Neural cell (in vitro differentiated cells): ENCODE results near the gene KIAA1549. TPM values are rescaled to one million over a fixed set of nuclear protein-coding genes. Genes with fewer than 3 reads are reported as not detected.

ENCODE experiments used
- H2AFZ ChIP-seq: fragments of 200-600, 300-800 bp; sonication (generic), shearing (Covaris generic); 2 replicates; pipeline ENCODE4 v1.6.0; 2014; ENCODE audit warnings: low read depth, mild to moderate bottlenecking, antibody characterized with exemption, low read length, moderate library complexity
- H3F3A ChIP-seq: fragments of 200-600 bp; shearing (Covaris generic); 2 replicates; pipeline ENCODE4 v1.6.1; 2016; ENCODE audit warnings: mild to moderate bottlenecking, moderate library complexity, mixed read lengths, antibody characterized with exemption, low read length; ENCODE audit not compliant: insufficient read depth, poor library complexity, severe bottlenecking
- H3K27ac ChIP-seq: fragments of 200-600, 300-800 bp; sonication (generic), shearing (Covaris generic); 2 replicates; pipeline ENCODE4 v1.5.1; 2014; ENCODE audit warnings: mild to moderate bottlenecking, low read length, moderate library complexity
- H3K27me3 ChIP-seq: fragments of 300-800, 200-600 bp; sonication (generic), shearing (Covaris generic); 2 replicates; pipeline ENCODE4 v1.6.0; 2014; ENCODE audit warnings: mild to moderate bottlenecking, low read depth, low read length, moderate library complexity; ENCODE audit not compliant: insufficient read depth
- H3K36me3 ChIP-seq: fragments of 300-800, 200-600 bp; sonication (generic), shearing (Covaris generic); 2 replicates; pipeline ENCODE4 v1.5.1; 2014; ENCODE audit warnings: mild to moderate bottlenecking, antibody characterized with exemption, low read length, moderate library complexity; ENCODE audit not compliant: insufficient read depth
- H3K4me2 ChIP-seq: fragments of 300-800, 200-600 bp; sonication (generic), shearing (Covaris generic); 2 replicates; pipeline ENCODE4 v1.6.0; 2014; ENCODE audit warnings: mild to moderate bottlenecking, low read length
- H3K4me3 ChIP-seq: fragments of 300-800, 200-600 bp; sonication (generic), shearing (Covaris generic); 2 replicates; pipeline ENCODE4 v1.5.1; 2014; ENCODE audit warnings: mild to moderate bottlenecking, low read length, moderate library complexity
- H3K79me2 ChIP-seq: fragments of 200-600 bp; shearing (Covaris generic); replicated peaks from 2 replicates; pipeline ENCODE4 v1.6.0; 2014; ENCODE audit warnings: mild to moderate bottlenecking, low read length, moderate library complexity; ENCODE audit not compliant: insufficient read depth
- H3K9ac ChIP-seq: fragments of 300-800, 200-600 bp; sonication (generic), shearing (Covaris generic); 2 replicates; pipeline ENCODE4 v1.6.1; 2016; ENCODE audit warnings: mild to moderate bottlenecking, low read length, mixed read lengths
- H3K9me2 ChIP-seq: fragments of 200-600 bp; shearing (Covaris generic); 2 replicates; pipeline ENCODE4 v1.6.1; 2016; ENCODE audit warnings: mild to moderate bottlenecking, low read length, mixed read lengths; ENCODE audit not compliant: insufficient read depth
- H3K9me3 ChIP-seq: fragments of 200-600, 300-800 bp; sonication (generic), shearing (Covaris generic); 2 replicates; pipeline ENCODE4 v1.6.1; 2016; ENCODE audit warnings: mild to moderate bottlenecking, mixed run types, low read length, moderate library complexity, mixed read lengths
- H4K20me1 ChIP-seq: fragments of 200-600 bp; shearing (Covaris generic); 2 replicates; pipeline ENCODE4 v1.6.1; 2016; ENCODE audit warnings: mild to moderate bottlenecking, mixed run types; ENCODE audit not compliant: insufficient read depth
- CTCF ChIP-seq: fragments of 450-650 bp; IDR thresholded peaks from 2 replicates; pipeline ENCODE4 v1.5.1; 2014; ENCODE audit warnings: antibody characterized with exemption, mild to moderate bottlenecking, moderate library complexity; ENCODE audit not compliant: poor library complexity, severe bottlenecking
- EP300 ChIP-seq: fragments of 450-650 bp; conservative IDR thresholded peaks from 2 replicates; pipeline ENCODE4 v1.6.1; 2014; ENCODE audit warnings: antibody characterized with exemption, mild to moderate bottlenecking, moderate library complexity; ENCODE audit not compliant: poor library complexity, severe bottlenecking
- EZH2 ChIP-seq: fragments of 200-600, 300-800 bp; shearing (Covaris generic), sonication (generic); IDR thresholded peaks from 2 replicates; pipeline ENCODE4 v1.6.1; 2014; ENCODE audit warnings: antibody characterized with exemption, low read length, borderline replicate concordance, mild to moderate bottlenecking; ENCODE audit not compliant: insufficient read depth, poor library complexity, severe bottlenecking
- MXI1 ChIP-seq: fragments of 450-650 bp; conservative IDR thresholded peaks from 2 replicates; pipeline ENCODE4 v1.6.1; 2014; ENCODE audit warnings: antibody characterized with exemption, mild to moderate bottlenecking; ENCODE audit not compliant: poor library complexity, severe bottlenecking
- POLR2AphosphoS5 ChIP-seq: IDR thresholded peaks from 2 replicates; pipeline ENCODE4 v1.6.1; 2012
- RAD21 ChIP-seq: fragments of 450-650 bp; conservative IDR thresholded peaks from 2 replicates; pipeline ENCODE4 v1.6.1; 2014; ENCODE audit warnings: antibody characterized with exemption, mild to moderate bottlenecking, moderate library complexity
- REST ChIP-seq: IDR thresholded peaks from 2 replicates; pipeline ENCODE4 v1.6.1; 2012; ENCODE audit warnings: borderline replicate concordance
- SMC3 ChIP-seq: fragments of 450-650 bp; conservative IDR thresholded peaks from 2 replicates; pipeline ENCODE4 v1.6.1; 2014; ENCODE audit warnings: antibody characterized with exemption, mild to moderate bottlenecking, moderate library complexity; ENCODE audit not compliant: poor library complexity
- TAF1 ChIP-seq: IDR thresholded peaks from 2 replicates; pipeline ENCODE4 v1.6.1; 2012; ENCODE audit warnings: low read depth
- polyA plus RNA-seq: library from polyadenylated mRNA; depleted of rRNA; stranded (reverse); fragments of >200 nt; gene quantifications from 2 replicates; pipeline ENCODE4 v1.2.3, GENCODE V29; 2014

Gene KIAA1549
- polyA plus RNA-seq, 1 donor from 2014 or later: 14.1 TPM

GRCh38 chr7:138825049-138825721, 156.0 kb downstream of the KIAA1549 start:
- Histone ChIP-seq H4K20me1 (no peaks in the 10 kb centered on the region), H3K4me2 (no peak overlapping the region), H3K79me2 (no peaks in the 10 kb centered on the region), H3K9ac (no peak overlapping the region), H3K4me3 (no peak overlapping the region), H3K36me3 (no peaks in the 10 kb centered on the region), H3K27ac (no peak overlapping the region), H3K9me2 (no peaks in the 10 kb centered on the region), H2AFZ (no peak overlapping the region), H3K27me3 (no peaks in the 10 kb centered on the region), H3K9me3 (peaks cover 5% of the 10 kb centered on the region), H3F3A (no peaks in the 10 kb centered on the region)
- TF ChIP-seq CTCF: no peak
- no peak for TF ChIP-seq TAF1
- no peak for TF ChIP-seq POLR2AphosphoS5
- TF ChIP-seq REST: no peak
- TF ChIP-seq RAD21: no peak
- no peak for TF ChIP-seq MXI1
- no peak for TF ChIP-seq EZH2
- TF ChIP-seq SMC3: no peak
- no peak for TF ChIP-seq EP300

- H3K9ac ChIP-seq: no peak overlapping the region
- H3K9me3 ChIP-seq: peaks cover 5% of the 10 kb centered on the region
- no peak overlapping the region for H2AFZ ChIP-seq
- no peaks in the 10 kb centered on the region for H3F3A ChIP-seq
- no peak overlapping the region for H3K4me2 ChIP-seq
- no peaks in the 10 kb centered on the region for H3K9me2 ChIP-seq
- TF ChIP-seq MXI1 (no peak), EZH2 (no peak), CTCF (no peak), EP300 (no peak), RAD21 (no peak), POLR2AphosphoS5 (no peak), TAF1 (no peak), REST (no peak), SMC3 (no peak)
- H3K79me2 ChIP-seq: no peaks in the 10 kb centered on the region
- H3K27ac ChIP-seq: no peak overlapping the region
- H3K27me3 ChIP-seq: no peaks in the 10 kb centered on the region
- no peaks in the 10 kb centered on the region for H3K36me3 ChIP-seq
- H4K20me1 ChIP-seq: no peaks in the 10 kb centered on the region
- H3K4me3 ChIP-seq: no peak overlapping the region
Measured at GRCh38 chr7:138822867-138823535, 158.2 kb downstream of the KIAA1549 start.
